ENCODE measurements around the gene IFRD1.

GRCh38 chr7:112448381-112448780 is 1.9 kb upstream of the IFRD1 start:
- TF ChIP-seq CTCF (IDR thresholded peaks at IDR 0.05) (no peak), POLR2AphosphoS5 (IDR thresholded peaks at IDR 0.05) (no peak), POLR2A (IDR thresholded peaks at IDR 0.05; ENCODE audit: low read depth) (no peak)
